Natural killer cell (primary cell): ENCODE results near the gene SLC25A29. TPM values are rescaled to one million over a fixed set of nuclear protein-coding genes. Genes with fewer than 3 reads are reported as not detected.
A peak's percentile ranks its signal among the peaks of the same experiment; 100 is the strongest.

ENCODE experiments used
- ATAC-seq, 3 donors: fragments of 150-1000 bp in 2 of 3; fragments of 200-7000 bp in 1 of 3; cut with Tn5 transposase; 1 replicate in 1 of 3; 2 replicates in 2 of 3; pipeline ENCODE4 v1.10.0; 2021; ENCODE audit warnings: mild to moderate bottlenecking in 2 of 3, moderate library complexity in 2 of 3
- DNase-seq, 2 donors: peaks; one replicate each; pipeline versions ENCODE4 v3.0.0 to v3.0.0-alpha.2; 2013 to 2021; ENCODE audit warnings: mixed read lengths in 1 of 2
- H3K27ac ChIP-seq: one replicate; pipeline ENCODE4 v1.5.1; 2013; ENCODE audit warnings: mild to moderate bottlenecking, low read length
- H3K27me3 ChIP-seq: one replicate; pipeline ENCODE4 v1.6.1; 2013; ENCODE audit warnings: low read length; ENCODE audit not compliant: control insufficient read depth, insufficient read depth
- H3K36me3 ChIP-seq: one replicate; pipeline ENCODE4 v1.6.1; 2013; ENCODE audit warnings: low read length; ENCODE audit not compliant: control insufficient read depth, insufficient read depth
- H3K4me1 ChIP-seq: one replicate; pipeline ENCODE4 v1.6.1; 2013; ENCODE audit warnings: low read length; ENCODE audit not compliant: control insufficient read depth, insufficient read depth
- H3K4me3 ChIP-seq: one replicate; pipeline ENCODE4 v1.5.1; 2013; ENCODE audit warnings: low read length
- H3K9me3 ChIP-seq: one replicate; pipeline ENCODE4 v1.6.1; 2013; ENCODE audit warnings: low read length; ENCODE audit not compliant: control insufficient read depth, insufficient read depth
- H3K27ac Mint-ChIP-seq, 2 donors: one replicate each; pipeline ENCODE4 v1.8.0; 2022; ENCODE audit warnings: mild to moderate bottlenecking in 2 of 2, mixed read lengths in 2 of 2, moderate library complexity in 1 of 2
- H3K27me3 Mint-ChIP-seq, 2 donors: one replicate each; pipeline ENCODE4 v1.8.0; 2022; ENCODE audit warnings: low read depth in 2 of 2, mixed read lengths in 2 of 2
- H3K36me3 Mint-ChIP-seq: one replicate; pipeline ENCODE4 v1.8.0; 2022; ENCODE audit warnings: mixed read lengths
- H3K4me1 Mint-ChIP-seq, 2 donors: one replicate each; pipeline ENCODE4 v1.8.0; 2022; ENCODE audit warnings: mixed read lengths in 2 of 2
- H3K4me3 Mint-ChIP-seq: one replicate; pipeline ENCODE4 v1.8.0; 2022; ENCODE audit warnings: mild to moderate bottlenecking, moderate library complexity, mixed read lengths
- H3K9me3 Mint-ChIP-seq, 2 donors: one replicate each; pipeline ENCODE4 v1.8.0; 2022; ENCODE audit warnings: mixed read lengths in 2 of 2
- CTCF ChIP-seq: fragments of 200-600 bp; IDR thresholded peaks from one replicate; pipeline ENCODE4 v1.8.0; 2022; ENCODE audit warnings: antibody characterized with exemption
- WGBS: methylation state at CpG from one replicate; pipeline ENCODE4 v1.1.7; 2013; ENCODE audit warnings: missing lambda C conversion rate; ENCODE audit not compliant: insufficient coverage; 5-methylcytosine and 5-hydroxymethylcytosine counted together
- intact Hi-C: fragments of 100-400 bp; cut with micrococcal nuclease; formaldehyde crosslinking; loops from one replicate; pipeline ENCODE4 v1.14.2; 2022
- total RNA-seq, 4 donors: library from RNA; stranded (reverse); fragments of 120-200 nt in 1 of 4; gene quantifications; one replicate each; pipeline versions ENCODE4 v1.2.3 to v1.2.4, GENCODE V29; 2013 to 2022

Gene SLC25A29
- total RNA-seq, 3 donors from 2014 or later (not counting 1 experiment from before 2014, with no cell fraction given), result 8.6 to 80.7 (median 69.3) TPM

- Histone ChIP-seq H3K9me3 (no peaks in the 10 kb centered on the region), H3K4me3 (peak overlapping the region; percentile 69), H3K27me3 (no peaks in the 10 kb centered on the region), H3K36me3 (no peaks in the 10 kb centered on the region), H3K4me1 (peaks cover 37% of the 10 kb centered on the region), H3K27ac (no peak overlapping the region)
- no peak for TF ChIP-seq CTCF
- WGBS, result 17% methylated on average over 49 of the region's 49 CpGs
- Mint-ChIP-seq H3K27me3 (peaks cover 0 to 5% of the 10 kb centered on the region in 2 donors), H3K36me3 (no peaks in the 10 kb centered on the region), H3K4me1 (peaks cover 26 to 29% of the 10 kb centered on the region in 2 donors), H3K4me3 (peak overlapping the region; percentile 80), H3K27ac (peak overlapping the region in 1 of 2 donors; percentile 38), H3K9me3 (no peaks in the 10 kb centered on the region)
- ATAC-seq (no peak), DNase-seq (no peak)
- intact Hi-C loops, result loop anchor here (2.0 to 5.0 kb wide), 2 partner anchors 22 to 70 kb away; partner anchors contain the start of gene WDR25
These were observed 938 bp upstream of the SLC25A29 start for GRCh38 chr14:100306998-100307765.

GRCh38 chr14:100305324-100306100, 732 bp downstream of the SLC25A29 start:
- H3K4me3 ChIP-seq, result peak overlapping the region; percentile 62
- peak overlapping the region; percentile 64 to 82 for H3K27ac Mint-ChIP-seq

GRCh38 chr14:100304825-100305323, 1.4 kb downstream of the SLC25A29 start:
- no peaks in the 10 kb centered on the region for H3K36me3 Mint-ChIP-seq
- peak in 1 of 2 donors; percentile 29 for DNase-seq
- no peaks in the 10 kb centered on the region for H3K9me3 Mint-ChIP-seq
- H3K4me1 Mint-ChIP-seq, result peaks cover 18 to 20% of the 10 kb centered on the region in 2 donors
- H3K4me3 Mint-ChIP-seq, result peak overlapping the region; percentile 93
- WGBS, result 11% methylated on average over 21 of the region's 23 CpGs
- peaks cover 26% of the 10 kb centered on the region for H3K4me1 ChIP-seq
- H3K36me3 ChIP-seq, result no peaks in the 10 kb centered on the region
- H3K9me3 ChIP-seq, result no peaks in the 10 kb centered on the region
- H3K27me3 Mint-ChIP-seq, result peaks cover 0 to 3% of the 10 kb centered on the region in 2 donors
- no peaks in the 10 kb centered on the region for H3K27me3 ChIP-seq
- H3K4me3 ChIP-seq, result peak overlapping the region; percentile 62
- ATAC-seq, result no peak
- H3K27ac Mint-ChIP-seq, result peak overlapping the region; percentile 64 to 82
- no peak for TF ChIP-seq CTCF
- intact Hi-C loops, result loop anchor here (5.0 kb wide), 1 partner anchor 72 kb away; the partner anchor contains the start of gene WDR25
- no peak overlapping the region for H3K27ac ChIP-seq

More at GRCh38 chr14:100305324-100306100, 732 bp downstream of the SLC25A29 start:
- under 1% methylated on average over 65 of the region's 65 CpGs for WGBS
- H3K27me3 Mint-ChIP-seq, result peaks cover 0 to 3% of the 10 kb centered on the region in 2 donors
- no peaks in the 10 kb centered on the region for H3K9me3 Mint-ChIP-seq
- intact Hi-C loops, result loop anchor here (2.0 to 5.0 kb wide), 2 partner anchors 21 to 72 kb away; partner anchors contain the start of gene WDR25
- no peak for TF ChIP-seq CTCF
- no peaks in the 10 kb centered on the region for H3K9me3 ChIP-seq
- no peaks in the 10 kb centered on the region for H3K27me3 ChIP-seq
- DNase-seq (peak; percentile 22 to 48), ATAC-seq (peak; percentile 7 to 30 (median 14))
- no peaks in the 10 kb centered on the region for H3K36me3 Mint-ChIP-seq
- peak overlapping the region; percentile 93 for H3K4me3 Mint-ChIP-seq
- no peaks in the 10 kb centered on the region for H3K36me3 ChIP-seq
- H3K4me1 Mint-ChIP-seq, result peaks cover 18 to 20% of the 10 kb centered on the region in 2 donors
- H3K27ac ChIP-seq, result peak overlapping the region; percentile 64
- peaks cover 26% of the 10 kb centered on the region for H3K4me1 ChIP-seq
